HG02973 (cell line): ENCODE measurements around the gene KY.

ENCODE experiments used
- ATAC-seq: cut with Tn5 transposase; IDR thresholded peaks from one replicate; pipeline ENCODE4 v1.9.1; 2021; ENCODE audit warnings: moderate library complexity; ENCODE audit not compliant: unreplicated experiment

Gene KY

GRCh38 chr3:134564991-134565390 is 85.8 kb downstream of the KY start:
- no peak for ATAC-seq

GRCh38 chr3:134563601-134564000 is 87.2 kb downstream of the KY start:
- no peak for ATAC-seq

- no peak for ATAC-seq
These were observed 88.8 kb downstream of the KY start for GRCh38 chr3:134562055-134562454.

GRCh38 chr3:134559591-134559990 is 91.2 kb downstream of the KY start:
- ATAC-seq = no peak
